Measurements from ENCODE around the gene GYG1.

DNA sequence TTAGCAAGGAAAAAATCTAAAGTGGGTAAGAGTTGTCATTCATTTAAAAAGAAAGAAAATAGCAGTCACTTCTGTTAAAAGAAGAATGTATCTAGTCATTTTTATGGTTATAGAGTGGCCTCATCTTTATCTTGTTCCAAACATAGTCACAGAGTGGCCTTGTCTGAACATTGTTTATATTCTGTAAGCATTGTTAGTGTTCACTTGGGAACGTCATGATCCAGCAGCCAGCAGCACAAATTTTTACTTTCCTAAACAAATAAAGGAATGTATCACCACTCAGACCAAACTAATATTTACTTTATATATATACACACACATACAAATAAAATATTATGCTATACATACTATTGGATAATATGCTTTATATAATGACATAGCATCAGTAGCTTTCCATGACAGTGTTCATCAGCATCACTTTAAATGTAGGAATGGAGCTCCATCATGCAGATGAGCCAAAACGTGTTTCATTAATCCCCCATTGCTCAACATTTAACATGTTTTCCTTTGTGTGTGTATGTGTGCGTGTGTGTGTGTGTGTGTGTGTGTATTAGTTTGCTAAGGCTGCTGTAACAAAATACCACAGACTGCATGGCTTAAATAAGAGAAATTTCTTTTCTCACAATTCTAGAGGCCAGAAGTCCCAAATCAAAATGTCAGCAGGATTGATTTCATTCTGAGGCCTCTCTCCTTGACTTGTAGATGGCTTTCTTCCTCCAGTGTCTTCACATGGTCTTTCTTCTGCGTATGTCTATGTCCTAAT is 39.6 kb upstream of the GYG1 start:
- TF ChIP-seq, protein P1, sequence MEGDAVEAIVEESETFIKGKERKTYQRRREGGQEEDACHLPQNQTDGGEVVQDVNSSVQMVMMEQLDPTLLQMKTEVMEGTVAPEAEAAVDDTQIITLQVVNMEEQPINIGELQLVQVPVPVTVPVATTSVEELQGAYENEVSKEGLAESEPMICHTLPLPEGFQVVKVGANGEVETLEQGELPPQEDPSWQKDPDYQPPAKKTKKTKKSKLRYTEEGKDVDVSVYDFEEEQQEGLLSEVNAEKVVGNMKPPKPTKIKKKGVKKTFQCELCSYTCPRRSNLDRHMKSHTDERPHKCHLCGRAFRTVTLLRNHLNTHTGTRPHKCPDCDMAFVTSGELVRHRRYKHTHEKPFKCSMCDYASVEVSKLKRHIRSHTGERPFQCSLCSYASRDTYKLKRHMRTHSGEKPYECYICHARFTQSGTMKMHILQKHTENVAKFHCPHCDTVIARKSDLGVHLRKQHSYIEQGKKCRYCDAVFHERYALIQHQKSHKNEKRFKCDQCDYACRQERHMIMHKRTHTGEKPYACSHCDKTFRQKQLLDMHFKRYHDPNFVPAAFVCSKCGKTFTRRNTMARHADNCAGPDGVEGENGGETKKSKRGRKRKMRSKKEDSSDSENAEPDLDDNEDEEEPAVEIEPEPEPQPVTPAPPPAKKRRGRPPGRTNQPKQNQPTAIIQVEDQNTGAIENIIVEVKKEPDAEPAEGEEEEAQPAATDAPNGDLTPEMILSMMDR (IDR thresholded peaks at IDR 0.05), result no peak
- no peak for TF ChIP-seq POLR2A (IDR thresholded peaks at IDR 0.05)

All from lower leg skin (tissue), 3 donors.